Keratinocyte (primary cell): Measurements from ENCODE around the gene MORF4L1. TPM values are rescaled to one million over a fixed set of nuclear protein-coding genes. Genes with fewer than 3 reads are reported as not detected.

Experiments used
- DNase-seq: peaks from one replicate; pipeline ENCODE4 v3.0.0-alpha.2; 2011; ENCODE audit warnings: low read depth, missing footprints, low spot score
- FAIRE-seq: peaks from 2 replicates; lab custom pipeline; 2011; peaks lifted over from hg19 to GRCh38; lab: Jason Lieb, UNC
- H2AFZ ChIP-seq: 2 replicates; pipeline ENCODE4 v1.6.0; 2012; ENCODE audit warnings: low read length, control low read depth, inconsistent platforms; ENCODE audit not compliant: control insufficient read depth
- H3K27ac ChIP-seq: 2 replicates; pipeline ENCODE4 v1.5.1; 2011; ENCODE audit warnings: low read length; ENCODE audit not compliant: control insufficient read depth, insufficient read depth
- H3K27me3 ChIP-seq: 3 replicates; pipeline ENCODE4 v1.6.0; 2011; ENCODE audit warnings: low read length; ENCODE audit not compliant: control insufficient read depth, insufficient read depth; ENCODE audit errors: extremely low read depth
- H3K36me3 ChIP-seq, 2 experiments: 2 replicates in 1 of 2; 3 replicates in 1 of 2; pipeline ENCODE4 v1.5.1; 2011; ENCODE audit warnings: low read length in 2 of 2, mild to moderate bottlenecking in 1 of 2; ENCODE audit not compliant: control insufficient read depth in 2 of 2, insufficient read depth in 2 of 2; ENCODE audit errors: extremely low read depth in 1 of 2
- H3K4me1 ChIP-seq: 3 replicates; pipeline ENCODE4 v1.5.1; 2011; ENCODE audit warnings: low read length; ENCODE audit not compliant: control insufficient read depth, insufficient read depth; ENCODE audit errors: extremely low read depth
- H3K4me2 ChIP-seq: 3 replicates; pipeline ENCODE4 v1.6.0; 2011; ENCODE audit warnings: low read depth, low read length; ENCODE audit not compliant: control insufficient read depth, insufficient read depth; ENCODE audit errors: extremely low read depth
- H3K4me3 ChIP-seq, 3 experiments: fragments of 200-600 bp in 1 of 3; sonication (generic) in 1 of 3; 2 replicates in 2 of 3; 3 replicates in 1 of 3; pipeline ENCODE4 v1.5.1; 2011 to 2016; ENCODE audit warnings: low read length in 3 of 3, mild to moderate bottlenecking in 3 of 3, control low read depth in 2 of 3, inconsistent platforms in 1 of 3, low read depth in 1 of 3, mixed read lengths in 1 of 3, mixed run types in 1 of 3, moderate library complexity in 1 of 3; ENCODE audit not compliant: control insufficient read depth in 2 of 3, insufficient read depth in 2 of 3; ENCODE audit errors: extremely low read depth in 1 of 3
- H3K79me2 ChIP-seq: 2 replicates; pipeline ENCODE4 v1.6.0; 2012; ENCODE audit warnings: low read length; ENCODE audit not compliant: control insufficient read depth, insufficient read depth
- H3K9ac ChIP-seq: 3 replicates; pipeline ENCODE4 v1.6.0; 2011; ENCODE audit warnings: low read length; ENCODE audit not compliant: control insufficient read depth, insufficient read depth; ENCODE audit errors: extremely low read depth
- H3K9me1 ChIP-seq: 3 replicates; pipeline ENCODE4 v1.6.0; 2011; ENCODE audit warnings: low read length; ENCODE audit not compliant: control insufficient read depth, insufficient read depth; ENCODE audit errors: extremely low read depth
- H3K9me3 ChIP-seq: 2 replicates; pipeline ENCODE4 v1.5.1; 2012; ENCODE audit warnings: low read depth, low read length; ENCODE audit not compliant: control insufficient read depth
- H4K20me1 ChIP-seq: 3 replicates; pipeline ENCODE4 v1.6.0; 2011; ENCODE audit warnings: low read length; ENCODE audit not compliant: control insufficient read depth, insufficient read depth; ENCODE audit errors: extremely low read depth
- CTCF ChIP-seq, 3 experiments: IDR thresholded peaks in 1 of 3; conservative IDR thresholded peaks in 1 of 3; optimal IDR thresholded peaks in 1 of 3; 2 replicates in 2 of 3; 3 replicates in 1 of 3; pipeline versions ENCODE3 to v1.5.1; 2011; ENCODE audit warnings: low read length in 3 of 3, mild to moderate bottlenecking in 3 of 3, moderate library complexity in 2 of 3, control low read depth in 1 of 3, inconsistent platforms in 1 of 3; ENCODE audit not compliant: insufficient read depth in 2 of 3; ENCODE audit errors: extremely low read depth in 1 of 3
- EZH2 ChIP-seq: IDR thresholded peaks from one replicate; pipeline ENCODE4 v1.6.1; 2012; ENCODE audit warnings: inconsistent platforms, mild to moderate bottlenecking, low read length, moderate library complexity
- dilution Hi-C: fragments of 300-500 bp; cut with MboI; formaldehyde crosslinking; loops from one replicate; pipeline ENCODE4 v1.7.0; 2020; ENCODE audit warnings: low sequenced_read_pairs; ENCODE audit not compliant: extremely low pct_ligation_motif_present
- polyA plus RNA-seq, 5 experiments: library from polyadenylated mRNA; depleted of rRNA in 3 of 5; stranded (reverse) in 3 of 5; stranded (forward) in 1 of 5; unstranded in 1 of 5; fragments of >200 nt; gene quantifications; 1 replicate in 1 of 5; 2 replicates in 3 of 5; 3 replicates in 1 of 5; pipeline versions ENCODE4 v1.2.1 to v1.2.3, GENCODE V29; 2011 to 2012; ENCODE audit warnings: missing spikeins in 2 of 5, low read depth in 1 of 5, low replicate concordance in 1 of 5

Gene MORF4L1
- polyA plus RNA-seq, 1 donor (not counting 4 experiments of a cell fraction or from before 2014, with no cell fraction given): 281 TPM

- Histone ChIP-seq H3K4me1 (no peaks in the 10 kb centered on the region), H3K4me2 (no peak overlapping the region), H3K79me2 (no peaks in the 10 kb centered on the region), H3K27ac (no peak overlapping the region), H3K36me3 (no peaks in the 10 kb centered on the region), H2AFZ (no peak overlapping the region), H3K9me1 (no peaks in the 10 kb centered on the region), H3K4me3 (no peak overlapping the region), H3K27me3 (peaks cover 17% of the 10 kb centered on the region), H3K9me3 (no peaks in the 10 kb centered on the region), H4K20me1 (peaks cover 3% of the 10 kb centered on the region), H3K9ac (no peak overlapping the region)
- dilution Hi-C loops: no loop called here
- DNase-seq (no peak), FAIRE-seq (no peak)
- no peak for TF ChIP-seq CTCF (optimal IDR thresholded peaks at IDR 0.05 in 1 of 3, IDR thresholded peaks at IDR 0.05 in 1 of 3, conservative IDR thresholded peaks at IDR 0.05 in 1 of 3; ENCODE audit: extremely low read depth in 1 of 3, insufficient read depth in 2 of 3, low read length in 3 of 3)
- TF ChIP-seq EZH2: no peak
These were observed 64.5 kb downstream of the MORF4L1 start for GRCh38 chr15:78937132-78937739.

- DNase-seq (no peak), FAIRE-seq (no peak)
- TF ChIP-seq CTCF (optimal IDR thresholded peaks at IDR 0.05 in 1 of 3, IDR thresholded peaks at IDR 0.05 in 1 of 3, conservative IDR thresholded peaks at IDR 0.05 in 1 of 3; ENCODE audit: extremely low read depth in 1 of 3, insufficient read depth in 2 of 3, low read length in 3 of 3): no peak
- TF ChIP-seq EZH2: no peak
- no peak overlapping the region for H3K4me2 ChIP-seq
- no peaks in the 10 kb centered on the region for H3K79me2 ChIP-seq
- H2AFZ ChIP-seq: no peak overlapping the region
- no peak overlapping the region for H3K4me3 ChIP-seq
- H3K9me1 ChIP-seq: no peaks in the 10 kb centered on the region
- no peaks in the 10 kb centered on the region for H3K9me3 ChIP-seq
- H3K4me1 ChIP-seq: no peaks in the 10 kb centered on the region
- H3K27ac ChIP-seq: no peak overlapping the region
- dilution Hi-C loops: no loop called here
- H4K20me1 ChIP-seq: no peaks in the 10 kb centered on the region
- peaks cover 5% of the 10 kb centered on the region for H3K27me3 ChIP-seq
- H3K9ac ChIP-seq: no peak overlapping the region
- H3K36me3 ChIP-seq: no peaks in the 10 kb centered on the region
These were observed 66.2 kb downstream of the MORF4L1 start for GRCh38 chr15:78938658-78939488.
